ENCODE measurements around the gene HLA-DPB1.
"Not testable (repeated sequence)": the region's sequence is repeated elsewhere in the genome, so short reads cannot be mapped to it uniquely, and the experiment has no call there.

The HLA-DPB1 gene

GRCh38 chr6:33075568-33076405 is at the start of gene HLA-DPB1:
Gene HLA-DPB1 (plus strand): TSS chr6:33075990. CDS start chr6:33076042, 52 bp downstream.
- DNase-seq = peak in 3 of 58 donors; percentile 19 to 72 (median 25)

DNA sequence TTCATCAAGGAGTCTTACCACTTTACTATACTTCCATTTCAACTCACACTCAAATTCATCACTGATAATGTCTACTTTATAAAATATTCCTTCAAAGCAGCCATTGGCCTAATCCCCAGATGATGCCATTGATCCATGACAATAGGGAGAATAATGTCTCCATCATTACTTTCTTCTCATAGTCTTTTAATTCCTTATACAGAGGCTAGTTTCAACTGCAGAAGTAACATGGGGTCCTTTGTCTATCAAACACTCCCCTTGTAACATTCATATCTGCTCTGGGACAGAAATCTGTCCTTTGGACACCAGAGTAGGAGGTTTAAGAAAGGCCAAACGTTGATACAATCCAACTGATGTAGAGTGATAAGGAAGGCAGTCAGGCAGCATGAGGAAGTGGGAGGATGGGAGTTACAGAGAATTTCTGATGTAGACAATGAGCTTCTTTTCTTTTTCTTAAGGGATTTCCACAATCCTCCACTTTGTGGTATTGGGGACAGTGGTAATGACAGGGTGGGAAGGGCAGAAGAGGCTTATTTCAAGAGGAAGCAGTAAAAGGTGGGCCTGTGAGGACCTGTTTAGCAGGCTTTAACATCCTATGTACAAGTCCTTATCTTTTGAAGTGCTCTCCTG is 47.5 kb upstream of the HLA-DPB1 start:
- no peak for DNase-seq

GRCh38 chr6:33029328-33030184 is 46.2 kb upstream of the HLA-DPB1 start:
- peak in 16 of 58 donors; percentile 8 to 73 (median 20) for DNase-seq

- no peak for DNase-seq
Measured at GRCh38 chr6:33030245-33030644, 45.5 kb upstream of the HLA-DPB1 start.

DNA sequence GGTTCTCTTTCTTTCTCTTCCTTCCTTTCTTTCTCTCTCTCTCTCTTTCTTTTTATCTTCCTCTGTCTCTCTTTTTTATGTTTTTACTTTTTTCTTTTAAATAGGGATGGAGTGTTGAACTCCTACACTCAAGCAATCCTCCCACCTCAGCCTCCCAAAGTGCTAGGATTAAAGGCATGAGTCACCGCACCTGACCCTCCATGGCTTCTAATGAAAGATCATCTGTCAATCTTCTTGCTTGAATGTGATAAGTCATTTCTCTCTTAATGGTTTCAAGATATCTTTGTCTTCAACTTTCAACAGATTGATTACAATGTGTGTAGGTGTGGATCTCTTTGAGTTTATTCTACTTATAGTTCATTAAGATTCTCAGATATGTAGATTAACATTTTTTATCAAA is 41.2 kb upstream of the HLA-DPB1 start:
- DNase-seq = no peak

DNA sequence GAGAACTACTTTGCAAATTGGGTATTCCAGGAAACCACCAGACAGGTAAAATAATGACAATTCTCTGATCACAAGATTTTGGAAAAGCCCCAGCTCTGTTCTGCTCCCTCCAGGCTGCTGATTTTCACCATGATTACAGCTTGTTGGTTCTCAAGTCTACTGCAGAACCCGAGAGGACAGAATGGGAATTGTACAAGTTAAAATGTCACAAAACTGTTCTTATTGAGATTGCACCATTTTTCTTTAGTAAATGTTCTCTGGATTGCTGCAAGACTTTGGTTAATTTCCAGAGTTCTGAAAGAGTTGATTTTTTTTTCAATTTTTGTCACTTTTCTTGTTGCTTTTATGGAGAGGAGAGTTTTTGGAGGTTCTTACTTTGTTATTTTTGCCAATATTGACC is 39.3 kb upstream of the HLA-DPB1 start:
- DNase-seq = no peak

DNA sequence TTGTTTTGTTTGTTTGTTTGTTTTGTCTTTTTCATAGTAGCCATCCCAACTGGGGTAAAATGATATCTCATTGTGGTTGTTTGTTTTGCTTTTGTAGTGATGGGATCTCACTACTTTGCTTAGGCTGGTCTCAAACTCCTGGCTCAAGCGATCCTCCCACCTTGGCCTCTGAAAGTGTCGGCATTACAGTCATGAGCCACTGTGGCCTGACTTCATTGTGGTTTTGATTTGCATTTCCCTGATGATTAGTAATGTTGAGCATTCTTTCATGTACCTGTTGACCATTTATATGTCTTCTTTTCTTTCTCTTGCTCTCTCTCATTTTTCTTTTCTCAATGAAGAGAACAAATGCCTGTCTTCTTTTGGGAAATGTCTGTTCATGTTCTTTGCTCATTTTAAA is 35.6 kb upstream of the HLA-DPB1 start:
- no peak for DNase-seq

DNA sequence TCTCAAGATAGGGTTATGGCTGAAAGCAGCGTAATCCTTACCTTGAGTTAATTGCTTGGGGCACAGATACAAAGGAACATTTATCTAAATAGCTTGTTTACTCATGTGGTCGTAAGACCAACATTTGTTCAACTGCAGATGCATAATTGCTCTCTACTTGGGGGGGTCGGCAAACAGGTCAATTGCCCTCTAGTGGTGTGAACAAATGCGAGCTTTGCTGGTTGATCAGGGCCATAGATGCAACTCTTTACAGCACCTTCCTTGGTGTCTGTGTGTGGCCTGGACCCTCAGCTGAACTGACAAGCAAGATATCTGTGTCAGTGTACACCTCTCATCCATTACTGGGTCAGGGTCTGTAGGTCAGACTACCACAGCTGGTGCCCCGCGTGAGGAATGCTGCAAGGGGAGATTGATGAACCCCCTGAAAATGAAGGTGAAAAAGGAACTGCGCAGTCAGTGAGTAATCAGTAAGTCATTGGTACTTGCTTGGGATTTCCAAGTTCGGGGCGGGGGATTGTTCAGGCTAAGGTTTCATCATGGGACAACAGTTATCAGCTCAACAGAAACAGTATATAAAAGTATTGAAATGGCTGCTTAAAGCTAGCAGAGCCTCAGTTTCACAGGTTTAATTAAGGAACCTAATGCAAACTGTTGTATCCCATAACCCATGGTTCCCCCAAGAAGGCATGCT is 26.3 kb upstream of the HLA-DPB1 start:
- no peak for DNase-seq

- DNase-seq = no peak
Measured at GRCh38 chr6:33050014-33050810, 25.6 kb upstream of the HLA-DPB1 start.

DNA sequence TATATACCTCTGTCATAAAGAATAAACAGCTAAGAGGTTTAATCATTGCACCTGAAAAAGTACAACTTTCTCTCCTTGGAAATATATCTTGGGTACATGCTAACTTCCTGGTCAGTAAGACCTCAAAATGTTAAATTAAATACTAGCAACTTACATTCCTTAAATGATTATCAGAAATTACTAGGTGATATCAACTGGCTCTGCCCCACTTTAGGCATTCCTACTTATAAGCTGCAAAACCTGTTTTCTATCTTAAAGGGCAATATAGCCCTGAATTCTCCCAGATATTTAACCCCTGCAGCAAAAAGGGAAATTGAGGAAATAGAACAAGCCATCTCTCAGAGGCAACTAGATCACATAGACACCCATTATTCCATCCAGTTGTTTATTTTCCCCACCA is 23.2 kb upstream of the HLA-DPB1 start:
- no peak for DNase-seq

- DNase-seq = no peak
Measured at GRCh38 chr6:33053230-33053629, 22.6 kb upstream of the HLA-DPB1 start.

DNA sequence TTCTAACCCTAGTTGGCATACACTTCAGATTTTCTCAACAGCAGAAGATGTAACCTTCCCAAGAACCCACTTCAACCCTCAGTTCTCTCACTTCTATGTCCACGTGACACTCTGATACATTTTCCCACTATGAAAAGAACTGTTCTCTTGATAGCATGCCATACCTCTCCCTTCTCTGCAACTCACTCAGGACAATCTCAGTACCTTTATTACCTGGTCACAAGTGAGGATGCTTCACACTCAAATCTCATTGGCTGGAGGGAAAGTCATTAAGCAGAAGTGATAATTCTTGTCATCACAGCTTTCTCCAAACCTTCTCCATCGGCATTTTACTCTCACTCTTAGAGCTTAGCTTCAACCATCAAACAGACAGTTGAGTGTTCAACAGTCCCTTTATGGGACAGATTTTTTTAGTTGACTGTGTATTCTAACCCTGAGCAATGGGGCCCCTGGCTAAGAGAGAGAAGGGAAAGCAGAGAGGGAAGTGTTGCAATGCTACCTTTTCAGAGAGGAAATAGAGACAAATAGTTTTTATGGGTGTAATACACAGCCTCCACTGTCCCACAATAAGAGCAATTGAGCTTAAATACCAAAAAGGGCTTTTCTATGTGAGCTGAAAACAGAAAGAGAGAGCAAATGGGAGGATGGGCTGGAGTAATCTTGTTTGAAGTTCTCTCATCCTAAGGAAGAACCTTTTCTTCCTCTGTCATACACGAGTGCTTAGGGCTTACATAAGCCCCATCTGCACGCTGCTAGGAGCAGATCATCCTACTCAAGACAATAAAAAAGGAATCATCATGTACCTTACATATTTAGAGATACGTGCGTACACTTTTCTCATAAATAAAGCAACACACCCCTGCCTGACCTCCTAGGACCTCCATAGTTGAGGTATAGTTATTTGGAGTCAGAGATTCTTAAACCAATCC is 18.3 kb upstream of the HLA-DPB1 start:
- DNase-seq = peak in 3 of 58 donors; percentile 9 to 29 (median 24)

GRCh38 chr6:33061987-33062386 is 13.8 kb upstream of the HLA-DPB1 start:
- DNase-seq = no peak

- DNase-seq = not testable (repeated sequence)
Measured at GRCh38 chr6:33063435-33063834, 12.4 kb upstream of the HLA-DPB1 start.

DNA sequence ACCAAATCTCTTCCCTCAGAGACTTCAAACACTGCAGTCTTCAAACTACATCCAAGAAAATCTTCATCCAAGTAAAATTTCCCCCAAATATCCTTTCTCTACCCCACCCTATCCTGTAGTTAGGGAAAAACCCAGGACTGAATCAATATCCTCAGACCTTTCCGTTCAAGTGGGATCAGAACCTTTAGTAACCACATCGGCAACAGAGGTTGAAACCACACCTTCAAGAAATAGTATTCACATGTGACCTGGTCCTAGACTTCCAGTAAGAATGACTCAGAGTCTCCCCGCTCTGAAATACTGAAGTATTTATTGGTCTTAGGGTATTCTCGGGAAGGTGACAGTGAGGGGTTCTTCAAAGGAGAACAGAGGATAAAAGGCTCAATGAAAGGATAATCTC is 11.1 kb upstream of the HLA-DPB1 start:
- no peak for DNase-seq

GRCh38 chr6:33065312-33065711 is 10.5 kb upstream of the HLA-DPB1 start:
- DNase-seq = no peak

DNA sequence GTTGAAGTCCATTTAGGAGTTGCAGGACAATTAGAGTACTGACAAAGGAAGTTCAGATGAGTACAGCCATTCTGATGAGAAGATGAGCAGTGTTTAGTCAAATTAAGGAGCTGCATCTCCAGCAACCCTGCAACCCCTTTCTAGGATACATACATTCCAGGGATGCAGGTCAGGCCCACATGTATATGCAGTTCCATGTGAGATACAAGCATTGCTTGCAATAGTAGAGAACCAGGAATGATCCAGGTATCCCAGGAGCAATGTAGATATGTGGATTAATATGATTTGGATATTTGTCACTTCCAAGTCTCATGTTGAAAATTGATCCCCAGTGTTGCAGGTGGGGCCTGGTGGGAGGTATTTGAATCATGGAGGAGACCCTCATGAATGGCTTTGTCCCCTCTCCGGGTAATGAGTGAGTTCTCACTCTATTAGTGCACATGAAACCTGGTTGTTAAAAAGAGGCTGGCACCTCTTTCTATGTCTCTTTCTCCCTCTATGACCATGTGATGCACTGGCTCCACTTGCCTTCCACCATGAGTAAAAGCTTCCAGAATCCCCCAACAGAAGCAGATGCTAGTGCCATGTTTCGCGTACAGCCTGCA is 8.8 kb upstream of the HLA-DPB1 start:
- DNase-seq = no peak

GRCh38 chr6:33069021-33069738 is 6.6 kb upstream of the HLA-DPB1 start:
- no peak for DNase-seq
